HFF-Myc (cell line): ENCODE results near the gene CTRL.

Experiments used
- DNase-seq: peaks from one replicate; pipeline ENCODE4 v3.0.0-alpha.2; 2011; ENCODE audit warnings: low read depth; ENCODE audit errors: extremely low read depth
- H3K4me3 ChIP-seq: replicated peaks from 2 replicates; pipeline ENCODE4 v1.5.1; 2011; ENCODE audit warnings: low read depth, mild to moderate bottlenecking, control low read depth, low read length
- TF ChIP-seq, protein P1 (sequence below): IDR thresholded peaks from 2 replicates; pipeline ENCODE4 v1.5.1; 2012; ENCODE audit warnings: mild to moderate bottlenecking, low read depth, low read length, control low read depth; ENCODE audit errors: missing control alignments

Gene CTRL

DNA sequence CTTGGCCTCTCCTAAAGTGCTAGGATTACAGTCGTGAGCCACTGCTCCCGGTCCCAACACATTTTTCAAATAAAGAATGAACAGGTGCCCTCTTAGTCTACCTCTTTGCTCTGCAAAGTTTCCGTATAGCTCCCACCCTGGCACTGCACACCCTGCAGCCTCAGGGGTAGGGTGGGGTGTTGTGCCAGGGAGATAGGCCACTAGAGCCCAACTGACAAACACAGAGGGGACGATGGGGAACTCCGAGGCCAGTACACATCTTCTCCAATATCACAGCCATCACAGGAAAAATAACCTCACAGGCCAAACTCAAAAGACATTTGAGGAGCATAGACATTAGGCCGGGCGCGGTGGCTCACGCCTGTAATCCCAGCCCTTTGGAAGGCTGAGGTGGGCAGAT, 39.4 kb upstream of the CTRL start:
- no peak for DNase-seq
- TF ChIP-seq, protein P1, sequence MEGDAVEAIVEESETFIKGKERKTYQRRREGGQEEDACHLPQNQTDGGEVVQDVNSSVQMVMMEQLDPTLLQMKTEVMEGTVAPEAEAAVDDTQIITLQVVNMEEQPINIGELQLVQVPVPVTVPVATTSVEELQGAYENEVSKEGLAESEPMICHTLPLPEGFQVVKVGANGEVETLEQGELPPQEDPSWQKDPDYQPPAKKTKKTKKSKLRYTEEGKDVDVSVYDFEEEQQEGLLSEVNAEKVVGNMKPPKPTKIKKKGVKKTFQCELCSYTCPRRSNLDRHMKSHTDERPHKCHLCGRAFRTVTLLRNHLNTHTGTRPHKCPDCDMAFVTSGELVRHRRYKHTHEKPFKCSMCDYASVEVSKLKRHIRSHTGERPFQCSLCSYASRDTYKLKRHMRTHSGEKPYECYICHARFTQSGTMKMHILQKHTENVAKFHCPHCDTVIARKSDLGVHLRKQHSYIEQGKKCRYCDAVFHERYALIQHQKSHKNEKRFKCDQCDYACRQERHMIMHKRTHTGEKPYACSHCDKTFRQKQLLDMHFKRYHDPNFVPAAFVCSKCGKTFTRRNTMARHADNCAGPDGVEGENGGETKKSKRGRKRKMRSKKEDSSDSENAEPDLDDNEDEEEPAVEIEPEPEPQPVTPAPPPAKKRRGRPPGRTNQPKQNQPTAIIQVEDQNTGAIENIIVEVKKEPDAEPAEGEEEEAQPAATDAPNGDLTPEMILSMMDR = no peak
- no peak overlapping the region for H3K4me3 ChIP-seq

DNA sequence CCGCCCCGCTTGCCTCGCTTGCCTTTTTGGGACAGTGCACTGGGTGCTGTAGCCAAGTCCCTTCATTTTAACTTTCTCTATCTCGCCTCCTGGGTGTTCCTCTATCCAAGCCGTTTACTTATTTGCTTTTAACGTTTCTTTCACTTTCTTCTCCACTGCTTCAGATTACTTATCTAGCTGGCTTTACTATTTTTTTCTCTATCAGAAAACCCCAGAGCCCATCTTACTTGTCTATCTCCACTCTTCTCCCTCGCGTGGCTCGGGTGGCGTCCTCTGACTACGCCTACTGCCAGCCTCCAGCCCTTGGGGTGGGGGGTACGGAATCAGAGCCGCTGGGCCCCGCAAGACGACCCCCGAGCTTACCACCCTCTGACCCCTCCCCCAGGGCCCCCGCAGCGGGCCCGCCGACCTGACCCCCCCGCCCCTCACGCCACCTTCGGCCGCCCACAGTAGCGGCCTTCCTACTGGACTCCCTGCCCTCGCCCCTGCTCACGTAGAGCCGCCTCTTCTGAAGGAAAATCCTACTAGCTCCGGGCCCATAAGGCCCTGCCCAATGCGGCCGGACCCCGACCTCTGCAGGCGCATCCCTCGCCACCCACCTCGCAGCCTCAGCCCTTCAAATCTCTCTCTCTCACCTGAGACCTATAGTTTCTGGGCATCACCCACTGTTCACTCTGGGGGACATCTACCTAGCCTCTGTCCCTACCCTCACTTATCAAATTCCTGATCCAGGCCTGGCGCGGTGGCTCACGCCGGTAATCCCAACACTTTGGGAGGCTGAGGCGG, 37.8 kb upstream of the CTRL start:
- DNase-seq = no peak
- peak overlapping the region; percentile 94 for H3K4me3 ChIP-seq
- TF ChIP-seq, protein P1 = no peak

DNA sequence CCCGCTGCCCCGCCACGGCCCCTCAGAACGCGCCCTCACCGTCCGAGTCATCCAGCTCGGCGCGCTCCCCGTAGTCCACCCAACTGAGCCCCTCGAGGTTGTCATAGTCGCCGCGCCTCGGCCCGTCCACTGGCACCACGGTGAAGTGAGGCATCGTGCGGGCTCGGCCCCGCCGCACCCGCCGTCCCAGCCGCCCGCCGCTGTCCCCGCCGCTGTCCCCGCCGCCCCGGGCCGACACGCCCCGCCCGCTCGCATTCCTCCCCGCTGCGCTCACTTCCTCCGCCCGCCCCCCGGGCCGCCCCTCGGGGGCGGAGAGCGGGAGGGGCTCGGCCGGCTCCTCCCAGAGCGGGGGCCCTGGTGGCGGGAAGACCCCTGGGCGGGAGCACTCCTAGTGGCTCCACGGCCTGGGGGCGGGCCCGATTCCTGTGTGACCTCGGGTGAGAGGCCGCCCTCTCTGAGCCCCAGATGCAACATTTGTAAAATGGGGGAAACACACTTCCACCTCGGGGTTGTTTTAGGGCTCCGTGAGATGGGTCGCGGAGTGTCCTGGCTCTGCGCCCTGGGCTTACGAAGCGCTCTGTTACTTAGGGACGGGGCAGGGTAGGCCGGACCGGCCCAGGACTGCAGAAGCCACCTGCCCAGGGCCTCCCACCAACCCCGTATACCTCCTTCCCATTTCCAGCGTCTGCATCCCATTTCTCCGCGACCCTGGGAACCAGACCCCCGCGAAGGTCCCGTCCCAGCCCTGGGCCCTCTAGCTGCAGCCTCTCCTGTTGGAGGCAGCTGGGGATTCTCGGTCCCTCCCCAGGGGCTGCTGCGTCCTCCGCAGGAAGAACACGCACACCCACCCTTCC, 37.0 kb upstream of the CTRL start, which contains the start of gene SLC12A4:
TSS of gene SLC12A4 (minus strand) at position 238 of the 854 bp plus-strand sequence. CDS start at position 154, 84 bp downstream.
- no peak for DNase-seq
- H3K4me3 ChIP-seq = peak within 1 kb of the TSS; percentile 94
- TF ChIP-seq, protein P1 = no peak

DNA sequence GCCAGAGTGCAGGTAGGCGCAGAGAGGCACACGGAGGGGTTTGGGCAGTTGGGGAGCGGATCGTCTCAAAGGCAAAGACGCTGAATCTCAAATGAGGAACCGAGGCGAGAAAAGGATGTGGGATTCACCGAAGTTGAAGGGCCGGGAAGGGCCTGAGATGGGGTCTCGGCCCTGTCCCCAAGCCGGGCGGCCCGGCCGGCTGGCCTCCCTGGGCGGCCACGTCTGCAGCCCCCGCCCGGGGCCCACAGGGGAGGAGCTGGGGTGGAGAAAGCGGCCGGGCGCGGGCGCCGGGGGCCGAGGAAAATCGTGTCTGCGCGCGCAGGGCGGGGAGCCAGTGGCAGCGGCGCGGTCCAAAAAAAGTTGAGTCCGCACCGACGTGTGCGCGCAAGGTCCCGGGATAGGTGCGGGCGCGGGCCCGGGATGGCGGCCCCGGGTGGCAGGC, 36.3 kb upstream of the CTRL start:
- no peak for DNase-seq
- TF ChIP-seq, protein P1 = no peak
- peak overlapping the region; percentile 94 for H3K4me3 ChIP-seq

DNA sequence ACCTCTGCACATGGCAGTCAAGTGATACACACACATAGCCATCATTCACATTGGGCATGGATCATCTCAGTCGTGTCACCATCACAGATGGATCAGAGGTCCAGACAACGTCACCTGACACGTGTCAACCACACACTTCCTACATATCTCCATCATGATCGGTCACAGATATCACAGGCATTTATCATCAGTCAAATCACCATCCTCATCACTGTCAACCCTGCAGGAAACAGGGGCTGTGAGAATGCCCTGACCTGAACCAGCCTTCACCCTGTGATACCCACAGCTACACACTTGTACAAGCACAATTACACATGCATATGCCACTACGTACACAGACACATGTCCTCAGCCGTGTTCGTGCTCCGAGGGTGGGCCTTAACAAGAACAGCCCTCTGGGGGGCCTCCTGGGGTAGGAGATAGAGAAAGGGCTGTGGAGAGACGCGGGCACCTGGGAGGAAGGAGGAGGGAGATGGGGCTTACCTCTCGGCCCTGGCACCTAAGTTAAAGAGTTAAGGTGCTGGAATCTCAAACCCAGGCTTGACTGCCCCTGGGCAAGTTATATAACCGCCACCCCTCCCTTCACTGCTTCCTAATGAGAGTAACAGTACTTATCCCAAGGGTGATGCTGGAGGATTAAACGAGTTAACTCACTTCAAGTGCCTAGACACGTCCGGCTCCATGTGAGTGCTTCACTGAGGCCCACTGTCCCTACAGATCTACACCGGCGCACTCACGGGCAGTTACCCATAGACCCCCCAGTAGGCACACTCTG, 35.7 kb upstream of the CTRL start:
- peak overlapping the region; percentile 94 for H3K4me3 ChIP-seq
- TF ChIP-seq, protein P1 = no peak
- no peak for DNase-seq

DNA sequence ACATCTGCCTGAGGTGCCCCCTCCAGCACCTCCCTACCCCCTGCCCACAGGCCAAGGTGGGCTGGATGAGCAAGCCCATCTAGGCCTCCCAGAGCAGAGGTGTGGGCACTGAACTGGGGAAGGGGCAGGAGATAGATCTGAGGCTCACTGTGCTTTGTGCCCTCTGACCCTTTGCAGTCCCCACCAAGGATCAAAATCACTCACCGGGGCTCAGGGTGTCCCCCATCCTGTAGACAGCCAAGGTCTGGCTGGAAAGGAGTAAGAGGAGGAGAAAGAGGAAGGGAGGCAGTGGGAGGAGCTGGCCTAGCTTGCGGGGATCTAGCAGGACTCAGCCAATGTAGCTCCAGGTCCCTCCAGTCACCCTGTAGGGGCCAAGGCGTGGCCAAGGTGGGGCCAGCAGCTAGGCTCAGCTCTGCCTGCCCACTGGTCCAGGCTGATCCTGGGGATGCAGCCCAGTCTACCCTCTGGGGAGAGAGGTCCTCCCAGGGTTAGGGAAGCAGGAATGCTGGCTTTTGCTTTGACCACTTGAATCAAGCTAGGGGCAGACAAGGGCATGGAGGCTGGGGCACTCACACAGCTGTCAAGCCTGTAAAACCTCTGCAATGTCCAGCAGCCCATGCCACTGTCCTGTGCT, 35.0 kb upstream of the CTRL start:
- TF ChIP-seq, protein P1 = no peak
- DNase-seq = peak; percentile 42
- H3K4me3 ChIP-seq = peak overlapping the region; percentile 94
